GM04503 (cell line): ENCODE data around the gene BRMS1.

Experiments
- DNase-seq: peaks from one replicate; pipeline ENCODE4 v3.0.0-alpha.2; 2012; ENCODE audit warnings: low read depth

BRMS1 gene

DNA sequence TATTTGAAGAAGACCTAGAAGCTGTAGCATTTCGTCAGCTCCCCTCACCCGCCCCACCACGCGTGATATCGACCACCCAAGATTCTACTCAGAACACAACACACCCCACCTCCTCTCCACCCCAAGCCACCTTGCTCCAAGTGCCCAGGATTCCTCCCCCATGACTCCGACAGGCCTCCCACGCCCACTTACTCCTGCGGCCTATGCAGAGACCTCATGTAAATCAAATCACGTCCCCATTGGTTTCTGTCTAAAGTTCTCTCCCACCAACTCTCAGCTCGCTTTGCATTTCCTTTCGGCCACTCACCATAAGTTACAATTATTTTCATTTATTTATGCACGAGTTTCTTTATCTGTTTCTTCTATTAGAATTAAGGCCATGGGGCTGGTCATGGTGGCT lies 42.2 kb downstream of the BRMS1 start:
- no peak for DNase-seq

DNA sequence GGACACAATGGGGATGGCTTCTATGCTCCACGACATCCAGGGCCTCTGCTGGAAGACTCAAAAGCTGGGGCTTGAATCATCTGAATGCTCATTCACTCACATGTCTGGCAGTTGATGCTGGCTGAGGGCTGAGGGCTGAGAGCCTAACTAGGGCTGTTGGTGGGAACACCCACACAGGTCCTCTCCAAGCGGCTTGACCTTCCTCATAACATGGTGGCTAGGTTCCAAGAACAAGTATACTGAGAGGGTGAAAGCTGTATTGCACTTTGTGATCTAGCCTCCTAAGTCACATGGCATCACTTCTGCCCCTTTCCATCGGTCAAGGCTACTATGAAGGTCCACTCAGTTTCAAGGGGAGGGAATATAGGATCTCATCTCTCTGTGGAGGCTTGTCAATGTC lies 45.7 kb downstream of the BRMS1 start:
- no peak for DNase-seq

DNA sequence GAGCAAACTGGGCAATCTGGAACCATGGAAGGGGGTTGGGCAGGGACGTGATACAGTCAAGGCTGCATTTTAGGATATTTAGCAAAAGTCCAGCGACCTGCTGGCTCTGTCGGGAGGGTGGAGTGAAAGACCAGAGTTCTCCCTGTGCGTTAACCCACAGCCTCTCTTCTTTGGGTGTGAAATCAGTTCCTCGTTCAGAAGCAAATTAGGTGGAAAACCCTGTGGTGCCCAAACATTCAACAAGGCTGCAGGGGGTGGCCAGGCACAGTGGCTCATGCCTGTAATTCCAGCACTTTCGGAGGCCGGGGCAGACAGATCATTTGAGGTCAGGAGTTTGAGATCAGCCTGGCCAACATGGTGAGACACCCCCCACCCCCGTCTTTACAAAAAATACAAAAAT lies 47.3 kb downstream of the BRMS1 start:
- DNase-seq: no peak

DNA sequence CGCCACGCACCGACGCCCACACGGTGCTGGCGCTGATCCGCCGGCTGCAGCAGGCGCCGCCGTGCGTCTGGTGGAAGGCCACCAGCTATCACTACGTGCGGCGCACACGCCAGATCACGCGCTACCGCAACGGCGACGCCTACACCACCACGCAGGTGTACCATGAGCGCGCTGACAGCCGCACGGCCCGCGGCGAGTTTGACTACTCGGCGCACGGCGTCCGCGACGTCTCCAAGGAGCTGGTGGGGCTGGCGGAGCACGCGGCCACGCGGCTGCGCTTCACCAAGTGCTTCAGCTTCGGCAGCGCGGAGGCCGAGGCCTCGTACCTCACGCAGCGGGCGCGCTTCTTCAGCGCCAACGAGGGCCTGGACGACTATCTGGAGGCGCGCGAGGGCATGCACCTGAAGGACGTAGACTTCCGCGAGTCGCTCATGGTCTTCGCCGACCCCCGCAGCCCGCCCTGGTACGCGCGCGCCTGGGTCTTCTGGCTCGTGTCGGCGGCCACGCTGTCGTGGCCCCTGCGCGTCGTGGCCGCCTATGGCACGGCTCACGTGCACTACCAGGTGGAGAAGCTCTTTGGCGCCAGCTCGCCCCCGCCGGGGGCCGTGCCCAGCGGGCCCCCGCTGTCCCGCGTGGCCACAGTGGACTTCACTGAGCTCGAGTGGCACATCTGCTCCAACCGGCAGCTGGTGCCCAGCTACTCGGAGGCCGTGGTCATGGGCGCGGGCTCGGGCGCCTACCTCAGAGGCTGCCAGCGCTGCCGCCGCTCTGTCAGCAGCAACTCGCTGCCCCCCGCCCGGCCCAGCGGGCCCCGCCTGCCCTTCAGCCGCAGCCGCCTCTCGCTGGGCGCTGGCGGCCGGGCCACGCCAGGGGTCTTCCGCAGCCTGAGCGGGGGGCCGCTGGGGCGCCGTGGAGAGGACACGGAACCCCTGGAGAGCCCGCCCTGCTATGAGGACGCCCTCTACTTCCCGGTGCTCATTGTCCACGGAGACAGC lies 50.0 kb downstream of the BRMS1 start:
- DNase-seq: no peak

DNA sequence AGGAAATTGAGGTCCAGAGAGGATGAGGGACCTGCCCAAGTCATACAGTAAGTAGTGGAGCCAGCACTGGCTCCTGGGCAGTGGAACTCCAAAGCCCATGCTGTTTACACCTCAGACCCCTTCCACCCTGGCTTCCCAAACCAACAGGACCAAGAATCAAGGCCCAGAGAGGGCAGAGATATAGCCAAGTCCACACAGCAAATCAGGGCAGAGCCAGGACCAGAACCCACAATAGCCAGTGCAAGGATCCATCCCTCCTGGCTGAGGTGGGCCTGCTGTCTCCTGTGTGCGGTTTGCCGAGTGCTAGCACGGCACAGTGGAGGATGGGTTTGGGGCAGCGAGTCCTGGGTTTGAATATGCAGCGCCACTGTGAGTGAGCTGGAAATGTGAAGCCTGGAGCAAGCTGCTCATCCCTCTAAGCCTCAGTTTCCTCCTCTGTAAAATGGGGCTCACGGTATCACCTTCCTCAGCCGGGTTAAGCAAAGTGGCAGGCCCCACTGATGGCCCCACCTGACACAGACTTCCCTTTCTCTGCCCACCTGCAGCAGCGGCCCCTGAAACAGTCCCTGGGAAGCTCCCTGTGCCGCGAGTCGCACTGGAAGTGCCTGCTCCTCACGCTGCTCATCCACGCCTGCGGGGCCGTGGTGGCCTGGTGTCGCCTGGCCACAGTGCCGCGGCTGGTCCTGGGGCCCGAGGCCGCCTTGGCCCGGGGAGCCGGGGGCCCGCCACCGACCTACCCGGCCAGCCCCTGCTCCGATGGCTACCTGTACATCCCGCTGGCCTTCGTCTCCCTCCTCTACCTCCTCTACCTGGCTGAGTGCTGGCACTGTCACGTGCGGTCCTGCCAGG lies 50.9 kb downstream of the BRMS1 start:
- DNase-seq: no peak

DNA sequence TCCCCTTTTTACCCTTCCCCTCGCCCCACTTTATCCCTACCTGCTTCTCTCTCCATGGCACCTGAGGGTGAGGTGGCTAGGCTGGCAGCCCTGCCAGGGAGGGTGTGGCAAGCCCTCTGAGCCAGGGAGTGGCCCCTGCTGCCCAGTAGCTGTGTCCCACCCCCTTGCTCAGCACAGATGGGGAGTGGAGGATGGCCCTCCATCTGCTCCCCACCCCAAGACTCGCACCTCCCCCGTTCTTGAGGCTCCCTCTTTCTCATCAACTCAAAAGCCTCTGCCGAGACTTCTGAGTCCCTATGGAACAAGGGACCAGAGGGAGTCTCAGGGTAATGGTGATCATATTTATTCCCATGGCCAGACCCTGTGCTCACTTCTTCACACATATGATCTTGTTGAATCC lies 51.6 kb downstream of the BRMS1 start:
- no peak for DNase-seq

DNA sequence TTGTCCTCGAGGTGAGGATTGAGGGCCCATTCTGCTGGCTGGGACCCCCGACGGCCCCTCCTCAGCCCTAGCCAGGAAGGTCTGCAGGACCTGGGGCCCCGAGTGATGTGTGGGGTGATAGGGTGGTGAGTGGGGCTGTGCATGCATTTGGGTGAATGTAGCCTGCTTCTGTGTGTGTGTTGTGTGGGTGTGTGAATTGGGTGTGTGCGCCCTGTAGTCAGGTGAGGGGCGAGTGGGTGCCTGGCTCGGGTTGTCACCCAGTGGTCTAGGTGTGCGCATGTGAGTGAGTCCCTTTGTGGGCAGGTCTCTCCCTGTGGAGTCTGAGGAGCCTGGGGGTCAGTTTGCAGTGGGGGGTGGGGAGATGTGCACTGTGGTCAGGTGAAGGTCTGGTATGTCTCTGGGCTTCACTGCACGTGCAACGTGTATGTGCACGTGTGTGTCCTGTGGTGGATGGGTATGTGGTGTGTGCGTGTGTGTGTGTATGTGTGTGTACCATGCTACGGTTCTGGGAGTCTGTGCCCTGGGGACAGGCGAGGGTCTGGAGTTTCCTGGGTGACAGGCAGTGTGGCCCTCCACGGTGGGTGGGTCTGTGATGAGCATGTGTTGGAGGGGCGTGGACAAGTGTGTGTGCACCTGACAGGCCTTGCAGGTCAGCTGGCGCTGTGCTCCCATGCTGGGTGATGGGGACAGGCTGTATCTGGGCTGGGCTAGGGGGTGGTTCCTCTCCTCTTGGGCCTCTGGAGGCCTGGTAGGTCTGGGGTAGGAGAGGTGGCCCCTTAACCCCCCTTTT lies 52.2 kb downstream of the BRMS1 start:
- DNase-seq: no peak

DNA sequence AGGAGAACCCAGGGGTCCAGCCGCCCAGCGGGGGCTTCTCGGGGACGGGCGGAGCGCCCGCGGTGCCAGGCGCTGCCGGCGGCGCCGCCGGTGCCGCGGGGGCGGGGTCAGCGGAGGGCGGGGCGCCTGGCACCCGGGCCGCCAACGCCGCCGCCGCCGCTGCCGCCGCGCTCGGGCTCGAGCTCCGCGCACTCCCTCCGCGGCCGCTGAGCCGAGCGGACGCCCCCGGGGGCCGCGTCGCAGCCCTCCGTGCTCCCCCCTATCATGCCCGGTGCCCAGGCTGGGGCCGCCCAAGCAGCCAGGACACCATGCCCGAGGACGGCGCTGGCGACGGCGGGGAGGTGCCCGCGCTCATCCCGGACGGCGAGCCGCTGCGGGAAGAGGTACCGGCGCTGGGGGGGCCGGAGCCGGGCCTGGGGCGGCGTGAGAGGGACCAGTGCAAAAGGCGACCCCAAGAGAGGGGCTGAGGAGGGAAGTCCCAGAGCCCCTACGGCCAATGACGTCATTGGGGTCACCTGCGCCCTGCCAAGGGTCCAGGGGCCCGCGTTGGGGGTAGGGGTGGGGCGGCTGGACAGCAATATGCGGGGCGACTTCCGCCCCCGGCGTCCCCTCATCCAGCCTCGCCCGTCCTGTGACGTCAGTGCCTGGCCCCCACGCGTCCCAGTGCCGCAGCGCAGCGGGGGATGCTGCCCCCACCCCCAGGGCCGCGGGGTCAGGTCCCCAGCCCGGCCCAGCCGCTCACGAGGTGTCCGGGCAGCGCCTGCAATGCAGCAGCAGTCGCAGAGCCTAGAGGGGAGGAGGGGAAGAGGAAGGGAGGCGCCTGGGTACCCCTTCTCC lies 53.0 kb downstream of the BRMS1 start, which contains the start of gene TMEM151A:
Gene TMEM151A, plus strand, starts transcription at position 189 of the 837 bp plus-strand sequence. Its CDS starts 120 bp downstream, at position 309.
- DNase-seq: no peak

DNA sequence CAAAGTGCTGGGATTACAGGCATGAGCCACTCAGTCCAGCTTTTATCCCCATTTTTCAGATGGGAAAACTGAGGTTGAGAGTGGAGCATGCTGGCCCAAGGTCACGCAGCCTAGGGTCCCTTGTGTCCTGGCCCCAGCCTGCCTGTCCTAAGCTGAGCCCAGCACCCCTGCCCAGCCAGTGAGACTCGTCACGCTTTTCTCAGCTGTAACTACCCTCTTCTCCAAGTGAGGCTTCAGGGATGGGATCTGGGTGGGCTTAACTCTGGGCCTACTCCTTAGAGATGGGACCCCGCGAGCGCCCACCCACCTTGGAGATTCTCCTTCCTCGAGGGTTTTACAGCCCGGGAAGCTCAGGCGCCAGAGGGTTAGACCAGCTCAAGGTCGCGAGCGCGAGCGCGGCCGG lies 53.6 kb downstream of the BRMS1 start:
- no peak for DNase-seq

DNA sequence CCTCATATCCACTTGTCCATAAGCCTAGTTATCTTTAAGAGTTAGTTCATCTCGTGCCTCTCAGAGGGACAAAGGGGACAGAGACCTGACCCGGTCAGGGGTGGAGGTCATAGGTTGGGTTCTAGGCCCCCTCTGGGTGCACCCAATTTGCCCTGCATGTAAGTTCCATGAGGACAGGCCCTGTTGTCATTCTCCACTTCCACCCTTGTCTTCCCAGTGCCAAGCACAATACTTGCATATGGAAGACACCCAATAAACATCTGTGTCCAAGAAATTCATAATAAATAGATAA lies 54.6 kb downstream of the BRMS1 start:
- no peak for DNase-seq

DNA sequence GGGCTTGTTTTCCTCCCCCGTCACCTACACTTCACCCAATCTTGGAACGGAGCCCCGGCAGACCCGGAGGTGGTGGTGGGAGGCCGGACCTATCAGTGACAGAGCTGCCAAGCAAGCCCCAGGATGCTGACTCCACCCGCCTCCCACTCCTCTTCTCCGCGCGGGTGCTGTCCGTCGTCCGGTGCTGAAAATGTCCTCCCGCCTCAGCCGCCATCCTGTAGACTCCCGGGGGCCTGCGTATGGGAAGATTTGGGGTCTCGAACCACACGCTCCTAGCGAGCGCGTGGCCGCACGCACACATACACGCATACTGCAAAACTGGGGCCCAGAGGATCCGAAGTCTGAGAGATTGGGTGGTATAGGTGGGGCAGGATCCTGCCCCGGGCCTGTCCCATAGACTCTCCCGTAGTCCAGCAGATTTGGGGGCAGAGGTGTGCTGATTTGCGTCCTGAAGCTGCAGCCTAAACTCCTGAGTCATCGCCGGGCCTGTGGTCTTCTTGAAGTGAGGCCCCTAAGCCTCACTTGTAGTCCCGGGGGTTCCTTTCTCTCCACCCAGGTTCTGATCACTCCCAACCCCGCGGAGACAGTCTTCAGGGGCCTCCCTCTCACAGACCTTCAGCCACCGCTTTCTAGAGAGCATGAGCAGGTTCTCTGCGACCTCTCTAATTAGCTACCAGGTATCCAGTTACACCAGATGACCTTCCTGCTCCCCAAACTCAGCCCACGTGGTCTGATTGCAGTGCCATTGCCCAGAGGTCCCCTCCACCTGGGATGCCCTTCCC lies 55.2 kb downstream of the BRMS1 start:
- DNase-seq: no peak

DNA sequence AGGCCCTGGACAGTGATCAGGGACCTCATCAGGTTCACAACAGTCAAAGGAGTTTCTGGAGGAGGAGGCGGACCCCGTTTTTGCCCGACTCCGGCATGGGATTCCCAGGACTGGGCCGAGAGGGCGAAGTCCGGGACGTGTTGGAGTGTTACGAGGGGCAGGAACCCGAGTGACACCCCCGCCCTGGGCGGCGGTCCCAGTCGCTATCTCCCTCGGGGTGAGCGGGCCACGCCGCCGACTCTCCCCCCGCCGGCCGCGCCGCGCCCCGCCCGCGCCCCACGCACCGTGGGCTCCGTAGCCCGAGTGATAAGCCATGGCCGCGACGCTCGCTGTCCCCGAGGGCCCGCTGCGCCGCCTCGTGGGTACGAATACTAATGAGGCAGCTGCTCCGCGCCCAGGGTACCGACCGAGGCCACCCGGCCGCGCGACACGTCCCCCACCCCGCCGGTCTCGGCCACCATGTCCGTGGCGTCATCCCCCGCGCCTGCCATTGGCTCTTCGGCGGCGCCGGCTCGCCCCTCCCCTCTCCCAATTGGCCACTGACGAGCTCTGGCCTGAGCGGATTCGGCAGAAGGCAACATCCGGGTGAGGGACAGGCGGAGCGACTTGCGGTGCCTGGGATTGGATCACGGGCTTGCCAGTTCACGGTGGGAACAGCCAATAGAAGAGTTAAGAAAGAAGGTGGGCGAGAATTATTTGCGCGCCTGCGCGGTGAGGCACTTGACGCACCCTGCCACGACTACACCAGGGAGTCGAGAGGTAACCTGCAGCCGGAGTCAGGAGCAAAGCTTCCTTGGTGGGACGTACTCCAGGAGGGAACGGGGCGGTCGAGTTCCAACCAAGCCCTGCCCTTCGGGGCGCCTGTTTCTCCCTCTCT lies 56.0 kb downstream of the BRMS1 start, which contains the start of gene YIF1A:
Gene YIF1A, minus strand, starts transcription at position 473 of the 877 bp plus-strand sequence. Its CDS starts 158 bp downstream, at position 315.
- DNase-seq: peak; percentile 96

DNA sequence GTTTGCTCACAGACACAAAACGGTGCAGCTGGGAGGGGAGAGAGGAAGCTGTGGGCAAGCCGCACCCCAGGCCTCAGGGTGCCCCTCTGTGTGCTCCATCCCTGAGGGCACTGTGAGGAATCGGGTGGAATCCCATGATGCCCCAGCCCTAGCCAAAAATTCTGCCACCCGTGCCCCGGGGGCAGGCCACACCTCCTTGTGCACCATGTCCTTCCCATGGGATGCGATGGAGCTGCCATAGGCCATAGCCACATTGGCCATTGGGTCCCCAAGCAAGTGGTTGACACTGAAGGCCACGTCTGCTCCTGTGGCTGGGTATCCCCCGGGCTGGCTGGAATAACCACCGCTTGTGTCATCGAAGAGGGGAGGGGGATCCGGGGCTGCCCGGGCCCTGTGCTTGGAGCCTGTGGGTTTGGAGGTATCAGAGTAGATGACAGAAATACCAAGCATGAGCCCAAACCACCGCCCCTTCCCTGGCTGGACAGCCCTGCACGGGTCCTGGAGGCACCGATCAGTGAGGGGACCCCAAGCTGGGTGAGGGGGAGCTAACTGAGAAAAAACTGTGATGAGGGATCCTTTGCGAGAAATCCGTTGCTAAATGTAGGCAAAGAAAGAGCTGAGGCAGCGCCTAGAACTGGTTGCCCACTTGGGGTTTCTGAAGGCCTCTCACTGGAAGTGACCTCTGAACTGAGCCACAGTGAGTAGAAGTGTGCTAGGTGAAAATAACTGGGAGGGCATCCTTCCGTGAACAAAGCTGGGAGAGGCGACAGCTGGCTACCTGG lies 56.8 kb downstream of the BRMS1 start:
- no peak for DNase-seq
